Activated CD8-positive, alpha-beta T cell treated with anti-CD3 and anti-CD28 coated beads, Interleukin-2, amount 10 ng/mL, durations not matched to agents 7 days and 5 days (primary cell): ENCODE data around the gene STK32B. TPM values are rescaled to one million over a fixed set of nuclear protein-coding genes. Genes with fewer than 3 reads are reported as not detected.
"Not testable (repeated sequence)": the region's sequence is repeated elsewhere in the genome, so short reads cannot be mapped to it uniquely, and the experiment has no call there.

Experiments used
- ATAC-seq: fragments of 150-1000 bp; cut with Tn5 transposase; one replicate; pipeline ENCODE4 v1.10.0; 2021; ENCODE audit warnings: moderate library complexity
- CTCF ChIA-PET: fragments of 350-600 bp; sonication (Branson Sonifier 250); formaldehyde crosslinking; loops from one replicate; lab custom pipeline; 2021; ENCODE audit warnings: antibody characterized with exemption; lab: Charles Lee
- POLR2A ChIA-PET: fragments of 350-600 bp; sonication (Branson Sonifier 250); formaldehyde crosslinking; loops from one replicate; lab custom pipeline; 2021; ENCODE audit warnings: antibody characterized with exemption; lab: Charles Lee
- DNase-seq: peaks from one replicate; pipeline ENCODE4 v3.0.0-alpha.2; 2020
- H3K27ac Mint-ChIP-seq: one replicate; pipeline ENCODE4 v1.8.0; 2021; ENCODE audit warnings: mild to moderate bottlenecking, mixed read lengths
- H3K27me3 Mint-ChIP-seq: one replicate; pipeline ENCODE4 v1.8.0; 2021; ENCODE audit warnings: low read depth, mixed read lengths
- H3K36me3 Mint-ChIP-seq: one replicate; pipeline ENCODE4 v1.8.0; 2021; ENCODE audit warnings: low read depth, mixed read lengths
- H3K4me1 Mint-ChIP-seq: one replicate; pipeline ENCODE4 v1.8.0; 2021; ENCODE audit warnings: low read depth, mixed read lengths
- H3K4me3 Mint-ChIP-seq: one replicate; pipeline ENCODE4 v1.8.0; 2021; ENCODE audit warnings: mild to moderate bottlenecking, mixed read lengths
- H3K9me3 Mint-ChIP-seq: one replicate; pipeline ENCODE4 v1.8.0; 2022; ENCODE audit warnings: mixed read lengths; ENCODE audit not compliant: insufficient read depth
- total RNA-seq, 2 experiments: library from RNA; stranded (reverse); gene quantifications; one replicate each; pipeline ENCODE4 v1.2.3, GENCODE V29; 2021

The STK32B gene
- total RNA-seq, 2 experiments from 2014 or later = not detected

DNA sequence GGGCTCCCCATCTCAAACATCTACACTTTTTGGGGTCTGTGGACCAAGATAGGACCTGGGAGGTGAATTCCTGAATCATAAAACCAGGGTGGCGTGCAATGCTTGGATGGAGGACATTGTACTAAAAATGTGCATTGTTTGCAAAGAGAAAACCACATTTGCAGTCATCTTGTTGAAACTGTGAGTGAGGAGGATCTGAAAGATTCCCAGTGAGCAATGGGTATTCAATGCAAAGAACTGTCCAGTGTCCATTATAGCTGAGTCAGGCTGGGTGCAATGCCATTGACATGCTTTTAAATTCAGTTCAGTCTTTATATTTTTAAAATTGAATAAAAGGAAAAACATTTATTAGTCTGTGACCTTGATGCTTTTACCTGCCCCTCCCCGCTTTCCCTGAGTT, 215.7 kb downstream of the STK32B start:
- Mint-ChIP-seq H3K27ac (no peak overlapping the region), H3K4me3 (no peak overlapping the region), H3K27me3 (no peaks in the 10 kb centered on the region), H3K4me1 (no peaks in the 10 kb centered on the region), H3K36me3 (no peaks in the 10 kb centered on the region), H3K9me3 (no peaks in the 10 kb centered on the region)
- DNase-seq (no peak), ATAC-seq (no peak)
- CTCF ChIA-PET = no interaction called here
- POLR2A ChIA-PET = no interaction called here

DNA sequence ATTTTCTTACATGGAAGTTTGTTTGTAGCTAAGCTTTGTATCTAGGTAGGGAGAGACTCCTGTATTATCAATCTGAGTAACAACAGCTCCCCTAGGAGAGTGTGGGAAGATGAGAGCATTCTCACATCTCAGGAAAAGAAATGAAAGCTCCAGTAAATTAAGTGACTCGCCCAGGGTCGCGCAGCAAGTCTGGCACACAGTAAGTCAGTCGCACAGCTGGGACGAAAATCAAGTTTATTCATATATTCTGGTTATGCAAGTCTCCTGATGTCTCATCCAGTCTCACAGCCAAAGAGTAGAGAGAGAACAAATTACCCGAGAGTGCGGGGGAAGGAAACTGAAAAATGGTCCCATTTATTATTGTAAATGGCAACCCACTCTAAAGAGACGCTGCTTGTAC, 216.1 kb downstream of the STK32B start:
- H3K4me3 Mint-ChIP-seq = no peak overlapping the region
- H3K9me3 Mint-ChIP-seq = no peaks in the 10 kb centered on the region
- H3K27me3 Mint-ChIP-seq = no peaks in the 10 kb centered on the region
- DNase-seq = no peak
- ATAC-seq = no peak
- CTCF ChIA-PET = no interaction called here
- no peaks in the 10 kb centered on the region for H3K4me1 Mint-ChIP-seq
- H3K27ac Mint-ChIP-seq = no peak overlapping the region
- H3K36me3 Mint-ChIP-seq = no peaks in the 10 kb centered on the region
- POLR2A ChIA-PET = no interaction called here

GRCh38 chr4:5276475-5277075, 225.3 kb downstream of the STK32B start:
- no peaks in the 10 kb centered on the region for H3K9me3 Mint-ChIP-seq
- no peaks in the 10 kb centered on the region for H3K4me1 Mint-ChIP-seq
- H3K27ac Mint-ChIP-seq = no peak overlapping the region
- no peaks in the 10 kb centered on the region for H3K27me3 Mint-ChIP-seq
- ATAC-seq (no peak), DNase-seq (no peak)
- ChIA-PET POLR2A (no interaction called here), CTCF (no interaction called here)
- H3K4me3 Mint-ChIP-seq = no peak overlapping the region
- no peaks in the 10 kb centered on the region for H3K36me3 Mint-ChIP-seq

- ChIA-PET POLR2A (no interaction called here), CTCF (no interaction called here)
Measured at GRCh38 chr4:5277079-5277478, 225.8 kb downstream of the STK32B start.

GRCh38 chr4:5278213-5278612, 226.9 kb downstream of the STK32B start:
- H3K9me3 Mint-ChIP-seq = no peaks in the 10 kb centered on the region
- DNase-seq (no peak), ATAC-seq (no peak)
- H3K36me3 Mint-ChIP-seq = no peaks in the 10 kb centered on the region
- no peaks in the 10 kb centered on the region for H3K27me3 Mint-ChIP-seq
- CTCF ChIA-PET = no interaction called here
- H3K4me3 Mint-ChIP-seq = no peak overlapping the region
- POLR2A ChIA-PET = no interaction called here
- H3K27ac Mint-ChIP-seq = no peak overlapping the region
- H3K4me1 Mint-ChIP-seq = no peaks in the 10 kb centered on the region

More at GRCh38 chr4:5277079-5277478, 225.8 kb downstream of the STK32B start:
- no peak for DNase-seq
- no peak for ATAC-seq
- H3K9me3 Mint-ChIP-seq = no peaks in the 10 kb centered on the region
- H3K27ac Mint-ChIP-seq = no peak overlapping the region
- H3K4me1 Mint-ChIP-seq = no peaks in the 10 kb centered on the region
- no peaks in the 10 kb centered on the region for H3K36me3 Mint-ChIP-seq
- no peaks in the 10 kb centered on the region for H3K27me3 Mint-ChIP-seq
- no peak overlapping the region for H3K4me3 Mint-ChIP-seq

DNA sequence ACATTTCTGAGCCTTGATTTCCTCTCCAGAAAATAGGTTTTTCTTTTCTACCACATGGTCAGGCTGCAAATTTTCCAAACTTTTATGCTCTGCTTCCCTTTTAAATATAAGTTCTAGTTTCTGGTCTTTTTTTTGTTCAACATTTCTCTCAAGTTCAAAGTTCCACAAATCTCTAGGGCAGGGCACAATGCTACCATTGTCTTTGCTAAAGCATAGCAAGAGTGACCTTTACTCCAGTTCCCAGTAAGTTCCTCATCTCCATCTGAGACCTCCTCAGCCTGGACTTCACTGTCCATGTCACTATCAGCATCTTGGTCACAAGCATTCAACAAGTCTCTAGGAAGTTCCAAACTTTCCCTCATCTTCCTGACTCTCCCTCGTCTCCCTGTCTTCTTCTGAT, 228.8 kb downstream of the STK32B start:
- H3K4me1 Mint-ChIP-seq, ATAC-seq, H3K4me3 Mint-ChIP-seq, H3K9me3 Mint-ChIP-seq, H3K27ac Mint-ChIP-seq, CTCF ChIA-PET, H3K27me3 Mint-ChIP-seq, DNase-seq, POLR2A ChIA-PET, H3K36me3 Mint-ChIP-seq: not testable (repeated sequence)

DNA sequence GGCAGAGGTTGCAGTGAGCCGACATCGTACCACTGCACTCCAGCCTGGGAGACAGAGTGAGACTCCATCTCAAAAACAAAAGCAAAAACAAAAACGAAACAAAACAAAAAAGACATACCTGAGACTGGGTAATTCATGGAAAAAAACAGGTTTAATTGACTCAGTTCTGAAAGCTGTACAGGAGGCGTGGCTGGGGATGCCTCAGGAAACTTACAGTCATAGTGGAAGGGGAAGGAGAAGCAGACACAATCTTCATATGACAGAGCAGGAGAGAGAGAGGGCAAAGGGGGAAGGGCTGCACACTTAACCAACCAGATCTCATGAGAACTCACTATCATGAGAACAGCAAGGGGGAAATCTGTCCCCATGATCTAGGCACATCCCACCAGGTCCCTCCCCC, 229.5 kb downstream of the STK32B start:
- H3K4me1 Mint-ChIP-seq = no peaks in the 10 kb centered on the region
- POLR2A ChIA-PET = no interaction called here
- no peak for ATAC-seq
- CTCF ChIA-PET = no interaction called here
- no peak for DNase-seq
- no peaks in the 10 kb centered on the region for H3K9me3 Mint-ChIP-seq
- H3K27ac Mint-ChIP-seq = no peak overlapping the region
- no peaks in the 10 kb centered on the region for H3K36me3 Mint-ChIP-seq
- no peaks in the 10 kb centered on the region for H3K27me3 Mint-ChIP-seq
- no peak overlapping the region for H3K4me3 Mint-ChIP-seq

GRCh38 chr4:5283837-5284236, 232.6 kb downstream of the STK32B start:
- no peak overlapping the region for H3K4me3 Mint-ChIP-seq
- no peak overlapping the region for H3K27ac Mint-ChIP-seq
- H3K9me3 Mint-ChIP-seq = no peaks in the 10 kb centered on the region
- no peak for ATAC-seq
- POLR2A ChIA-PET = no interaction called here
- H3K27me3 Mint-ChIP-seq = no peaks in the 10 kb centered on the region
- no peaks in the 10 kb centered on the region for H3K36me3 Mint-ChIP-seq
- no peak for DNase-seq
- CTCF ChIA-PET = interaction anchor here (0.7 kb wide), 1 partner anchor 59 kb away, joined by 3 read pairs; no protein-coding TSS in a partner anchor
- H3K4me1 Mint-ChIP-seq = no peaks in the 10 kb centered on the region

DNA sequence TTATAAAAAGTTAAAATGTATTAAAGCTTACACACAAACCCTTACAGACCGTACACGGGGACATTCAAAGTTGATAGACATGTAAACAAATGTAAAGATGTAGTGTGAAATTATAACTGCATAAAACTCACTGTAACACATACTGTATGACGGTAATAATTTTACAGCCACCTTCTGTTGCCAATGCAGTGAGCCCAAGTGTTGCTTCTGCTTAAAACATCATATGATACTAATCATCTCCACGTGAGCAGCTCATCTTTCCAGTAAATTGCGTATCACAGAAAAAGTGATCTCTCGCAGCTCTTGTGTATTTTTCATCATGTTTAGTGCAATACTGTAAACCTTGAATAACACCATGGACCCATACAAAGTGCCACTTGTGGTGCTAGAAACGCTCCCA, 233.2 kb downstream of the STK32B start:
- H3K9me3 Mint-ChIP-seq = no peaks in the 10 kb centered on the region

DNA sequence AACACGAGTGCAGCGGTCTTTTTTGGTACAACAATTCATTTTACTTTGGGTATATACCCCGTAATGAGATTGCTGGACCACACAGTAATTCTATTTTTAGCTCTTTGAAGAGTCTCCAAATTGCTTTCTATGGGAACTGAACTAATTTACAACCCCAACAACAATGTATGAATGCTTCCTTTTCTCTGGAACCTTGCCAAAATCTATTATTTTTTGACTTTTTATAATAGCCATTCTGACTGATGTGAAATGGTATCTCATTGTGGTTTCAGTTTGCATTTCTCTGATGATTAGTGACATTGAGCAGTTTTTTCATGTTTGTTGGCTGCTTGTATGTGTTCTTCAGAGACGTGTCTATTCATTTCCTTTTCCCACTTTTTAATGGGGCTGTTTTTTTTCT, 240.8 kb downstream of the STK32B start:
- Mint-ChIP-seq H3K9me3 (no peaks in the 10 kb centered on the region), H3K4me3 (no peak overlapping the region), H3K4me1 (no peaks in the 10 kb centered on the region), H3K27ac (no peak overlapping the region), H3K36me3 (no peaks in the 10 kb centered on the region), H3K27me3 (no peaks in the 10 kb centered on the region)
- CTCF ChIA-PET = no interaction called here
- POLR2A ChIA-PET = no interaction called here
- no peak for ATAC-seq
- DNase-seq = no peak

More for the DNA sequence above, 233.2 kb downstream of the STK32B start:
- CTCF ChIA-PET = no interaction called here
- Mint-ChIP-seq H3K36me3 (no peaks in the 10 kb centered on the region), H3K4me3 (no peak overlapping the region), H3K27ac (no peak overlapping the region), H3K4me1 (no peaks in the 10 kb centered on the region), H3K27me3 (no peaks in the 10 kb centered on the region)
- no peak for DNase-seq
- POLR2A ChIA-PET = no interaction called here
- no peak for ATAC-seq

DNA sequence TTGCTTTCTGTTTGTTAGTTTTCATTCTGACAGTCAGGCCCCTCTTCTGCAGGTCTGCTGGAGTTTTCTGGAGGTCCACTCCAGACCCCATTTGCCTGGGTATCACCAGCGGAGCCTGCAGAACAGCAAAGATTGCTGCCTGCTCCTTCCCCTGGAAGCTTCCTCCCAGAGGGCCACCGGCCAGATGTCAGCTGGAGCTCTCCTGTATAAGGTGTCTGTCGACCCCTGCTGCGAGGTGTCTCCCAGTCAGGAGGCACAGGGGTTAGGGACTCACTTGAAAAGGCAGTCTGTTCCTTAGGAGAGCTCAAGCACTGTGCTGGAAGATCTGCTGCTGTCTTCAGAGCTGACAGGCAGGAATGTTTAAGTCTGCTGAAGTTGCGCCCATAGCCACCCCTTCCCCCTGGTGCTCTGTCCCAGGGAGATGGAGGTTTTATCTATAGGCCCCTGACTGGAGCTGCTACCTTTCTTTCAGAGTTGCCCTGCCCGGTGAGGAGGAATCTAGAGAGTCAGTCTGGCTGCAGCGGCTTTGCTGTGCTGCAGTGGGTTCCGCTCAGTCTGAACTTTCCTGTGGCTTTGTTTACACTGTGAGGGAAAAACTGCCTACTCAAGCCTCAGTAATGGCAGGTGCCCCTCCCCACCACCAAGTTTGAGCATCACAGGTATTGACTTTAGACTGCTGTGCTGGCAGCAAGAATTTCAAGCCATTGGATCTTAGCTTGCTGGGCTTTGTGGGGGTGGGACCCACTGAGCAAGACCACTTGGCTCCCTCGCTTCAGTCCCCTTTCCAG, 246.9 kb downstream of the STK32B start:
- H3K4me1 Mint-ChIP-seq, H3K4me3 Mint-ChIP-seq, H3K36me3 Mint-ChIP-seq, CTCF ChIA-PET, H3K27me3 Mint-ChIP-seq, H3K9me3 Mint-ChIP-seq, DNase-seq, POLR2A ChIA-PET, H3K27ac Mint-ChIP-seq, ATAC-seq: not testable (repeated sequence)

DNA sequence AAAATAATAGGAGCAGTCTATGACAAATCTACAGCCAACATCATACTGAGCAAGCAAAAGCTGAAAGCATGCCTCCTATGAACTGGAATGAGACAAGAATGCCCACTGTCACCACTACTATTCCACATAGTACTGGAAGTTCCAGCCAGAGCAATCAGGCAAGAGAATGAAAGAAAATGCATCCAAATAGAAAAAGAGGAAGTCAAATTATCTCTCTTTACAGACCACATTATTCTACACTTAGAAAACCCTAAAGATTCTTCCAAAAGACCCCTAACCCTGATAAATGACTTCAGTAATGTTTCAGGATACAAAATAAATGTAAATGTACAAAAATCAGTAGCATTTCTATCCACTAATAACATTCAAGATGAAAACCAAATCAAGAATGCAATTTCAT, 249.0 kb downstream of the STK32B start:
- DNase-seq = no peak
- POLR2A ChIA-PET = no interaction called here
- no peak for ATAC-seq
- CTCF ChIA-PET = no interaction called here
- H3K9me3 Mint-ChIP-seq = no peaks in the 10 kb centered on the region
- H3K27me3 Mint-ChIP-seq = no peaks in the 10 kb centered on the region
- H3K4me1 Mint-ChIP-seq = no peaks in the 10 kb centered on the region
- no peaks in the 10 kb centered on the region for H3K36me3 Mint-ChIP-seq
- no peak overlapping the region for H3K27ac Mint-ChIP-seq
- H3K4me3 Mint-ChIP-seq = no peak overlapping the region
